Activated B cell treated with CpG ODN at 0.5 μM for 24 hours (primary cell): Measurements from ENCODE around the gene SMIM43. TPM values are rescaled to one million over a fixed set of nuclear protein-coding genes. Genes with fewer than 3 reads are reported as not detected.
A peak's percentile ranks its signal among the peaks of the same experiment; 100 is the strongest.
"Not testable (repeated sequence)": the region's sequence is repeated elsewhere in the genome, so short reads cannot be mapped to it uniquely, and the experiment has no call there.

Source experiments
- ATAC-seq: fragments of 200-7000 bp; cut with Tn5 transposase; one replicate; pipeline ENCODE4 v1.10.0; 2021; ENCODE audit warnings: low read depth, mild to moderate bottlenecking, moderate library complexity
- CTCF ChIA-PET: fragments of 350-600 bp; sonication (Branson Sonifier 250); formaldehyde crosslinking; loops from one replicate; lab custom pipeline; 2021; ENCODE audit warnings: antibody characterized with exemption; lab: Charles Lee
- POLR2A ChIA-PET: fragments of 350-600 bp; sonication (Branson Sonifier 250); formaldehyde crosslinking; loops from one replicate; lab custom pipeline; 2021; ENCODE audit warnings: antibody characterized with exemption; lab: Charles Lee
- DNase-seq: peaks from one replicate; pipeline ENCODE4 v3.0.0; 2022
- H3K27ac Mint-ChIP-seq: one replicate; pipeline ENCODE4 v1.8.0; 2020; ENCODE audit warnings: mixed read lengths
- H3K27me3 Mint-ChIP-seq: one replicate; pipeline ENCODE4 v1.8.0; 2021; ENCODE audit warnings: mixed read lengths
- H3K36me3 Mint-ChIP-seq: one replicate; pipeline ENCODE4 v1.8.0; 2021; ENCODE audit warnings: low read depth, mixed read lengths
- H3K4me1 Mint-ChIP-seq: one replicate; pipeline ENCODE4 v1.8.0; 2021; ENCODE audit warnings: mixed read lengths
- H3K4me3 Mint-ChIP-seq: one replicate; pipeline ENCODE4 v1.8.0; 2020; ENCODE audit warnings: mild to moderate bottlenecking, mixed read lengths
- H3K9me3 Mint-ChIP-seq: one replicate; pipeline ENCODE4 v1.8.0; 2020; ENCODE audit warnings: mixed read lengths
- intact Hi-C: fragments of 100-400 bp; cut with micrococcal nuclease; formaldehyde crosslinking; loops from one replicate; pipeline ENCODE4 v1.15.1; 2024
- total RNA-seq: library from RNA; stranded (reverse); gene quantifications from 2 replicates; pipeline ENCODE4 v1.2.3, GENCODE V29; 2022
- TF ChIP-seq, protein P1 (sequence below): fragments of 200-600 bp; IDR thresholded peaks from one replicate; pipeline ENCODE4 v1.8.0; 2022; ENCODE audit warnings: antibody characterized with exemption, mild to moderate bottlenecking

Gene SMIM43
- total RNA-seq, 1 donor from 2014 or later: not detected

DNA sequence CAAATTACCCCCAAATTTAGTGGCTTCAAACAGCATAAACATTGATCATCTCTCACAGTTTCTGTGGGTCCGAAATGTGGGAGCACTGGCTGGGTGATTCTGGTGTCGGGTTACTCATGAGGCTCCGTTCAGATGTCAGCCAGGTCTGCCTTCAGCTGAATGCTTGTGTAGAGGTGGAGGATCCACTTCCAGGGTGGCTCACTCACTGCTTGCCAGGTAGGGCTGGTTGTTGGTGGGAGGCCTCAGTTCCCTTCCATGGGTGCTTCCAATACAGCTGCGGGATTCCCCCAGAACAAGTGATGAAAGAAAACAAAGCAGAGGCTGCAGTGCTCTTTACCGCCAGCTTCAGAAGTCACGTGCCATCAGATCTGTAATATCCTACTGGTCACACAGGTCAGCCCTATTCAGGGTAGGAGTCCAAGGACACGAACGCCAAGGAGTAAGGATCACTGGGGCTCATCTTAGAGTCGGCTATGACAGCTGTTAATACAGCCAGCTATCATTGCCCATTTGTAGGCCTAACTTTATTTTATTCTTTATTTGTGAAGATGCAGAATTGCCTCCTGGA lies 1.1 kb upstream of the SMIM43 start:
- ATAC-seq: no peak
- POLR2A ChIA-PET: no interaction called here
- intact Hi-C loops: no loop called here
- Mint-ChIP-seq H3K4me1 (peaks cover 8% of the 10 kb centered on the region), H3K4me3 (no peak overlapping the region), H3K9me3 (no peaks in the 10 kb centered on the region), H3K27ac (no peak overlapping the region), H3K27me3 (peaks cover 61% of the 10 kb centered on the region), H3K36me3 (no peaks in the 10 kb centered on the region)
- CTCF ChIA-PET: no interaction called here
- TF ChIP-seq, protein P1, sequence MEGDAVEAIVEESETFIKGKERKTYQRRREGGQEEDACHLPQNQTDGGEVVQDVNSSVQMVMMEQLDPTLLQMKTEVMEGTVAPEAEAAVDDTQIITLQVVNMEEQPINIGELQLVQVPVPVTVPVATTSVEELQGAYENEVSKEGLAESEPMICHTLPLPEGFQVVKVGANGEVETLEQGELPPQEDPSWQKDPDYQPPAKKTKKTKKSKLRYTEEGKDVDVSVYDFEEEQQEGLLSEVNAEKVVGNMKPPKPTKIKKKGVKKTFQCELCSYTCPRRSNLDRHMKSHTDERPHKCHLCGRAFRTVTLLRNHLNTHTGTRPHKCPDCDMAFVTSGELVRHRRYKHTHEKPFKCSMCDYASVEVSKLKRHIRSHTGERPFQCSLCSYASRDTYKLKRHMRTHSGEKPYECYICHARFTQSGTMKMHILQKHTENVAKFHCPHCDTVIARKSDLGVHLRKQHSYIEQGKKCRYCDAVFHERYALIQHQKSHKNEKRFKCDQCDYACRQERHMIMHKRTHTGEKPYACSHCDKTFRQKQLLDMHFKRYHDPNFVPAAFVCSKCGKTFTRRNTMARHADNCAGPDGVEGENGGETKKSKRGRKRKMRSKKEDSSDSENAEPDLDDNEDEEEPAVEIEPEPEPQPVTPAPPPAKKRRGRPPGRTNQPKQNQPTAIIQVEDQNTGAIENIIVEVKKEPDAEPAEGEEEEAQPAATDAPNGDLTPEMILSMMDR: no peak
- DNase-seq: no peak

DNA sequence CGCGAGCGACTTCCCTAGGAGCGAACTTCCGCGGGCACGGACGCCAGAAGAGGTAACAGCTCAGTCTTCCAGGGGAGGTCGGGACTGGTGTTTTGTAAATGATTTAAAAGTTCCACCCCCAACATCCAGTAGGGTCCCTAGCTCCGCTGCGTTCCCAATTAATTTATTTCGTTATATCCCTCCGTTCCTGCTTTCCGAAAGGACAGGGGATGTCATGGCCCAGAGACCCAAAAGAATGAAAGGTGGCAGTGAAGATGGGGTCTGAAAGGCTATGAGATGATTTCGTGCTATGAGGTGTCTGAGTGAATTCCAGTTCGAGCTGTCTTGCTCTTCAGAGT lies 373 bp upstream of the SMIM43 start:
- no peaks in the 10 kb centered on the region for H3K36me3 Mint-ChIP-seq
- intact Hi-C loops: no loop called here
- DNase-seq (no peak), ATAC-seq (no peak)
- H3K4me3 Mint-ChIP-seq: peak overlapping the region; percentile 1
- ChIA-PET POLR2A (no interaction called here), CTCF (no interaction called here)
- H3K9me3 Mint-ChIP-seq: no peaks in the 10 kb centered on the region
- TF ChIP-seq, protein P1: no peak
- peaks cover 8% of the 10 kb centered on the region for H3K4me1 Mint-ChIP-seq
- H3K27ac Mint-ChIP-seq: no peak overlapping the region
- peaks cover 63% of the 10 kb centered on the region for H3K27me3 Mint-ChIP-seq

DNA sequence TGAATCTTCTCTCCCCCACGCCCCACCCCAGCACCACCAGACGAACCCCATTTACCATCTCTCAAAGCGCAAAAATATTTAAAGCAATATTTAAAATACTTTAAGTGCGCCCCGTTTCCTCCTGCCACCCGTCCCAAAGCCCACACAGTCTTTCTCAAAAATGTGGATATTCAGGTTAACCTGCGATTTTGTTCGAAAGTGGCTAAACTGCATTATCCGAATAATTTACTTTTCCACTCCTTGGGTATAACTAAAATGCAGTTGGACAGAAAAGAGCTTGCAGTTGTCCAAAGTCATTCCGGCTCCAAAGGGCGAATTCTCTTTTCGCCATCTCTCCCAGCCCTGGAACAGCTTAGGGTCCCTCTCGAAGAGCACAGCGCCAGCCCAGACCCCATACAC lies 662 bp downstream of the SMIM43 start:
- H3K4me3 Mint-ChIP-seq: no peak overlapping the region
- TF ChIP-seq, protein P1: no peak
- POLR2A ChIA-PET: no interaction called here
- H3K4me1 Mint-ChIP-seq: peaks cover 8% of the 10 kb centered on the region
- CTCF ChIA-PET: no interaction called here
- ATAC-seq (no peak), DNase-seq (no peak)
- H3K36me3 Mint-ChIP-seq: no peaks in the 10 kb centered on the region
- H3K9me3 Mint-ChIP-seq: no peaks in the 10 kb centered on the region
- intact Hi-C loops: no loop called here
- no peak overlapping the region for H3K27ac Mint-ChIP-seq
- peaks cover 63% of the 10 kb centered on the region for H3K27me3 Mint-ChIP-seq

DNA sequence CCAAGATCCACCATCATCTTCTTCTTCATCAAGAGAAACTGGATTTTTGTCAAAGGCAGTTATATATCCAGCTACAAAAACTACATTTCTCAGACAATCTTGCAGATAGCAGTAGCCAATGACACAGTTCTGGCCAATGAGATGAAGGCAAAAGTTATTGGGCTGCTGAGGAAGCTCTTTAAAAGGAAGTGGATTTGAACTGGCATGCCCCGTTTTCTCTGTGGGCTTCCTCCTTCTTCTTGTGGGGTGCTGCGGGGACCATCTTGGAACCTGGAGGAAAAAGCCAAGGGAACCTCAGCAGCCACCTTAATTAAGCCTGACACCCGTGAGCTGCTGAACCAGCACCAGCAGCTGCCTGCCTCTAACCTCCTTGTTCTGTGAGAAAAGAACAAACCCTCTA lies 4.8 kb downstream of the SMIM43 start:
- no peak overlapping the region for H3K4me3 Mint-ChIP-seq
- no peak overlapping the region for H3K27ac Mint-ChIP-seq
- ATAC-seq (no peak), DNase-seq (no peak)
- peaks cover 4% of the 10 kb centered on the region for H3K4me1 Mint-ChIP-seq
- CTCF ChIA-PET: no interaction called here
- POLR2A ChIA-PET: no interaction called here
- intact Hi-C loops: no loop called here
- no peaks in the 10 kb centered on the region for H3K9me3 Mint-ChIP-seq
- no peaks in the 10 kb centered on the region for H3K36me3 Mint-ChIP-seq
- TF ChIP-seq, protein P1: no peak
- H3K27me3 Mint-ChIP-seq: peaks cover 43% of the 10 kb centered on the region

DNA sequence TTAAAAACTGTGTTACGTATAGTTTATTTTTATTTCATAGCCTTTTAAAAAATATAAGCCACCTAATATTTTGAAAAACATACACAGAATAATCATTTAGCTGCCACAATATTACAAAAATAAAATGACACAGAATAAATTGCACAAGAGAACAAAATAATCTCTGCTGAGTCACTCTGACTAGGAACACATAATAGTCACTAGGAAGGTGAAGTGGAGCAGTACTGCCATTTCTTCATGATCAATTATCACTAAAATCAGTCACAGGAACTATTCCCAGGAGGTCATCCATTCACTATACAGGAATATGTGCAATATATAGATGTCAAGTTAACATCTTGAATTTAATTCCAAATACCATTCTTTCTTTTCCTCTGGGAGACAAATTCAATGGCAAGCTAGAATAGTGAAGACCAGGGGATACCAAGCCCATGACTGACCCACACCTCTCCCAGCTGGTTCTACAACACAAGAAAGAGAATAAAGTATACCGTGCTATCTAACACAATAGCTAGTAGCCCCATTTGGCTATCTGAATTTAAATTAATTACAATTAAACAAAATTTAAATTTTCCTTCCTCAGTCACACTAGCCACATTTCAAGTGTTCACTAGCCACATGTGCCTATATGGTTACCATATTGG lies 5.9 kb downstream of the SMIM43 start:
- intact Hi-C loops: no loop called here
- DNase-seq: no peak
- H3K4me1 Mint-ChIP-seq: peaks cover 2% of the 10 kb centered on the region
- no peak overlapping the region for H3K4me3 Mint-ChIP-seq
- CTCF ChIA-PET: no interaction called here
- peaks cover 46% of the 10 kb centered on the region for H3K27me3 Mint-ChIP-seq
- POLR2A ChIA-PET: no interaction called here
- no peak for ATAC-seq
- no peaks in the 10 kb centered on the region for H3K36me3 Mint-ChIP-seq
- no peak overlapping the region for H3K27ac Mint-ChIP-seq
- H3K9me3 Mint-ChIP-seq: peaks cover 3% of the 10 kb centered on the region
- TF ChIP-seq, protein P1: no peak

DNA sequence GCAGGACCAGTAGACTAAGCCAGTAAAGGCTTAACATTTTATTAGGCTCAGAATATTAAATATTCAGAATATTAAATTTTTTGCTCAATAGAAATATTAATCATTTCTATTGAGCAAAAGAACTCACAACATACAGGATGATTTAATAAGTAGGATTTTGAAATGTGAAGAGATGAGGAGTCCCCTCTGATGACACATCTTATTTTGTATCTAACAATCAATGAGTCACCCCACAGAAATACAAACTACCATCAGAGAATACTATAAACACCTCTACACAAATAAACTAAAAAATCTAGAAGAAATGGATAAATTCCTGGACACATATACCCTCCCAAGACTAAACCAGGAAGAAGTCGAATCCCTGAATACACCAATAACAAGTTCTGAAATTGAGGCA lies 12.8 kb downstream of the SMIM43 start:
- intact Hi-C loops, CTCF ChIA-PET, DNase-seq, H3K4me1 Mint-ChIP-seq, ATAC-seq, H3K36me3 Mint-ChIP-seq, H3K9me3 Mint-ChIP-seq, H3K27ac Mint-ChIP-seq, POLR2A ChIA-PET, H3K4me3 Mint-ChIP-seq: not testable (repeated sequence)
- peaks cover 34% of the 10 kb centered on the region for H3K27me3 Mint-ChIP-seq
